HG03066 (cell line): Measurements from ENCODE around the gene ARMC9.
A peak's percentile ranks its signal among the peaks of the same experiment; 100 is the strongest.
"Not testable (repeated sequence)": the region's sequence is repeated elsewhere in the genome, so short reads cannot be mapped to it uniquely, and the experiment has no call there.

Experiments
- ATAC-seq: cut with Tn5 transposase; IDR thresholded peaks from one replicate; pipeline ENCODE4 v1.9.1; 2021; ENCODE audit warnings: low read depth; ENCODE audit not compliant: unreplicated experiment

The ARMC9 gene

GRCh38 chr2:231198291-231199173 is at the start of gene ARMC9:
Gene ARMC9, plus strand, starts transcription at chr2:231198631. Its CDS starts 7,608 bp downstream, at chr2:231206239.
- ATAC-seq = peak; percentile 94

- no peak for ATAC-seq
Measured at GRCh38 chr2:231152800-231153557, 45.5 kb upstream of the ARMC9 start.

GRCh38 chr2:231159306-231159705 is 39.1 kb upstream of the ARMC9 start:
- ATAC-seq = no peak

GRCh38 chr2:231160701-231161100 is 37.7 kb upstream of the ARMC9 start:
- no peak for ATAC-seq

GRCh38 chr2:231161252-231161839 is 37.1 kb upstream of the ARMC9 start:
- ATAC-seq = no peak

- no peak for ATAC-seq
Measured at GRCh38 chr2:231161877-231162329, 36.5 kb upstream of the ARMC9 start.

GRCh38 chr2:231163011-231163410 is 35.4 kb upstream of the ARMC9 start:
- ATAC-seq = no peak

- ATAC-seq = no peak
Measured at GRCh38 chr2:231163414-231164095, 34.9 kb upstream of the ARMC9 start.

GRCh38 chr2:231167745-231168459 is 30.5 kb upstream of the ARMC9 start:
- ATAC-seq = no peak

- no peak for ATAC-seq
Measured at GRCh38 chr2:231168460-231169139, 29.8 kb upstream of the ARMC9 start.

- no peak for ATAC-seq
Measured at GRCh38 chr2:231169488-231169887, 28.9 kb upstream of the ARMC9 start.

- ATAC-seq = no peak
Measured at GRCh38 chr2:231170055-231170454, 28.4 kb upstream of the ARMC9 start.

GRCh38 chr2:231172025-231172424 is 26.4 kb upstream of the ARMC9 start:
- ATAC-seq = no peak

GRCh38 chr2:231174211-231174651 is 24.2 kb upstream of the ARMC9 start:
- no peak for ATAC-seq

GRCh38 chr2:231176066-231176465 is 22.4 kb upstream of the ARMC9 start:
- no peak for ATAC-seq

GRCh38 chr2:231177156-231178025 is 21.0 kb upstream of the ARMC9 start:
- ATAC-seq = no peak

- ATAC-seq = not testable (repeated sequence)
Measured at GRCh38 chr2:231178805-231179204, 19.6 kb upstream of the ARMC9 start.

GRCh38 chr2:231181860-231182512 is 16.4 kb upstream of the ARMC9 start:
- ATAC-seq = peak; percentile 58
